Inferior parietal cortex (tissue), 1 donor: ENCODE results near the gene GSK3B.
A peak's percentile ranks its signal among the peaks of the same experiment; 100 is the strongest.
"Not testable (repeated sequence)": the region's sequence is repeated elsewhere in the genome, so short reads cannot be mapped to it uniquely, and the experiment has no call there.

Experiments
- DNase-seq: peaks from one replicate; pipeline ENCODE4 v3.0.0-alpha.2; 2016; ENCODE audit errors: extremely low spot score

Gene GSK3B

DNA sequence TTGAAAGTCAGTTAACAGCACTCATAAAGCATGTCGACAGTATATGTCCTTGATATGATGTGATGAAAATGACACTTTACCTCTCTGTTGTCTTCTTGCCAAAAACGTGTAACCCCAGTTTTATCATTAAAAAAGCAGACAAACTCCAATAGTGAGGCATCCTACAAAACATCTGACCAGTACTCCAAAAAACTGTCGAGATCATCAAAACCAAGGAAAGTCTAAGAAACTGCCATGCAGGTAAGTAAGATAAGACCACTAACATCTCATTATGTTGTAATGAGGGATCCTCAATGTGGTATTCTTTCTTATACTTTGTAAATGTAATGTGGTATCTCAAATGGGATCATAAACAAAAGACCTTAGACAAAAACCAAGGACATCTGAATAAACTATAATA lies 160.0 kb downstream of the GSK3B start:
- DNase-seq, result no peak

DNA sequence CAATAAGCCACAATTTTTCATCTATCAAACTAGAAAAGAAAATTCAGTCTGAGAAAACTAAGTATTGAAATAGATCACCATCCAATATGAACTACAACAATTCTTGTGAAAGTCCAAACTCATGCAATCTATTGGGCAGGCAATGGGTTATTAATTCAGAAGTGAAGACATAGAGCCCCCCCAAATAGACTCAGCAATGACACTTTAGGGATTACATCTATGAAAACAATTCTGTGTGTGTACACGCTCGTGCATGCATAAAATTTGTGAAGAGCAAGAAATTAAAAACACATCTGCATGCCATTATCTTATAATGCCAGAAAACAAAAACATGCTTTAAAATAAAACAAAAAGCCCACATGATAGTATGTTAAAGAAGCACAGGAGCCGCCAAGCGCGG lies 161.0 kb downstream of the GSK3B start:
- no peak for DNase-seq

DNA sequence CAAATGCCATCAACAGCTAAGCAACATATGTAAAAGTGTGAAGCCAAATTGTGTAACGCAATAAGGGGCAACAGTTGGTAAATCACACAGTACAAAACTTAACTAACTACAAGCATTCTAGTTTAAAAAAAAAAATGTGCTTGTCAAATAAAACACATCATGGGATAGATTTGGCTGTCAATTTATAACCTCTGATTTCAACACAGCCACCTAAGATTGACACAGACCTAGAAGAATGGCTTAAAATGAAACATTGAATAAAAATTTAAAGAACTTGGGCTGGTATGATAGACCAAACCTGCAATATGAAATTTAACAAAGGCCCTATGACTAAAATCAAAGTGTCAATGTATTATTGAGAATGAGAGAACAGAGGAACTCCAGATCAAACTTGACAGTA lies 164.0 kb downstream of the GSK3B start:
- no peak for DNase-seq

DNA sequence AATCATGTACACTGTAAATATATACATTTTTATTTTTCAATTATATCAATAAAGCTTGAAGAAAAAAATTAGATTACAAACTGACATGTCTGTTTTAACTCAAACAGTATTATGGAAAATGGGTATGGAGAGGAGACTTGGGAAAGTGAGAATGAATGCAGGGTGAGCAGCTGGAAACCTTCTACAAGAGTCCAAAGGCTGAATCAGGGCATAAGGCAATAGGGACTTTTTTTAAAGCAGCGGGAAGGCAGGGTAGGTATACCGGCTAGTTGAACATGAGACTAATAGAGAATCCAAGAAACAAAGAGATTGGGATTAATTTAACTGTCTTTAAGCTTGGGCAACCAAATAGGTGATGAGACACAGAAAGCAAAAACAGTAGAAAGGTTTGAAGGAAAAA lies 167.1 kb downstream of the GSK3B start:
- no peak for DNase-seq

DNA sequence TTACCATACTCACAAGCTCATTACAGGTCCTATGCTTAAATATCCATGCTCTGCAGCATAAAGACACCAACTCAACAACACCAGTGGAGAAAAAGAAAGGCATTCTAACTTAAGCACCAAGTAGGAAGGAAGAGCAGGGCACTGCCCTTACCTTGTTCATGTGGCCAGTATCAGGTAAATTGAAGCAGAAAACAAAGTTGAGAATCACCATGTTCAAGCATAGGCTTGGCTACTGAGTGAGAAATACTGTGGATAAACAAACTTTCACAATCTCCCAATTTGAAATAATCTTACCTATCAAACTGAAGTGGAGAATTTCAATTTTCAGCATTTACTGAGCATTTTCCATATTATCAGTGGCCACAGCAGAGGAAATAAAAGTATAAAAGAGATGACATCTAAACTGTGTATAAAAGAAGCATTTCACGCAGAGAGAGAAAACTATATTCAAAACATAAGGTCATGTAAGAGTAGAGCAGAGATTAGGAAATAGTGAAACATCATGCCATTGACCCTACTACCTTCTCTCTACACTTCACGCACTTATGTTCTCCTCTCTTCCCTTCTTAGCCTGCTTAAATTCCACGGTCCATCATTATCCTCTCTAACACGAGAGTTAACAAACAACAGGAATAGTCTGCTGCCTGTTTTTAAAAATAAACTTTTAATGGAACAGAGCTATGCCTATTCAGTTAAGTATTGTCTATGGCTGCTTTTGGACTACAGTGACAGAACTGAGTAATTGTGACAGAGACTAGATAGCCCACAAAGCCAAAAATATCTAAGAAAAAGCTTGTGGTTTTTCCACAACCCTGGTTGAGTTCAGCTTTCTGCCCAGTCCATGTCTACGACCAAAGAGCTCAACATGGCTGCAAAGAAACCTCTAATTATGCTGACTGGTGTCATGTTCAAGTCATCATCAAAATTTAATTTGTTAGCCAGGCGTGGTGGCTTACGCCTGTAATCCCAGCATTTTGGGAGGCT lies 169.8 kb downstream of the GSK3B start:
- DNase-seq, result no peak

DNA sequence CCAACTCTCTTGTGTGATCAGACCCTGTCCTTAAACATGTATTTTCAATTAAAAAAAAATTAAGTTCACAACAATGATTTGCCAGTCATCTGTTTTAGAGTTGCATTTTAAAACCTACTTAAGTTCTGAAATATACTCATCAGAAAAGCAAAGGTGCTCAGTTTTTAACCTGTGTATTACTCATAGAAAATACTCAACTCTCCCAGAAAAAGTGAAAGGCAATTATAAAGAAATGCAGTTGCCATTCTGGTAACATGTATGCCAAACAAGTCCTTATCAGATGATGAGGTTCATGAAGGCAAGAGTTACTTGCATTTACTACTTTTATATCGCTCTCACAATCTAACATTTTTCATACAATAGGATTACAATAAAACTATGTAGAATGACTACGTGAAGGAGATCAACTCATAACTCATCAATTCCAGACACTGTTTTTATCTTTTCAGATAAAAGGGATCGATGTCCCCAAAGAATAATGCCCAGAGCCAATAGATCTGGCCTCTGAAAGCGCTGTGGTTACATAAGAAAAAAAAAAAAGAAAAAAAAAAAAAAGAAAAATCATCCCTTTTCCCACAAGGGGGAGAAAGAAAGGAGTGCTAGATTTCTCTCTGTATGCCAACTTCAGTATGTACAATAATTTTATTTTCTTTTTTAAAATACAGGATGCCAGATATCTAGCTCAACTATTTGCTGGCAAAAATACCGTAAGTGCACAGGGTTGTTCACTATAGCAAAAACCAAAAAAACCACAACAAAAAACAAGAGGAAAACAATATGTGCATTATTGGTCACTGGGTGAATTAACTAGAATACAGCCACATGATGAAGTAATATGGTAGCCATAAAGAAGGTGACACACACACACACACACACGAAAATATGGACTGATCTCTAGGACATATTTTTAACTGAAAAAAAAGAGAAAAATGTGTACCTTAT lies 175.0 kb downstream of the GSK3B start:
- DNase-seq, result no peak

DNA sequence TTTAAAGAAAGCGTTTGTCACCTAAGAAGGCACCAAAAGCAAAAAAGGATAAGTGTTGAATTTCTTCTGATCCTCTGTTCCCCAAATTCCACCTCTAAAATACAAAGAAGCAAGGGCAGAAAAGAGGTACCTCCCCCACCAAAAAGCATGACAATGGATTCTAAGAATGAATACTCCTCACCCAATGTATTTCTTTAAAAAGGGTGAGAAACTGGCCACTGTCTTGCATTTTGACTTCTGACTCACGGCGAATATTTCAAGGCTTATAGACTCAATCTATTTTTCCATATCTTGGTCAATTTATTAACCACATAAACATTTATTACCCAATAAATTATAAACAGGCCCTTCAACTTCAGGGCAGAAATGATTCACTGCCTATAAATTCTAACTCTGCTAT lies 181.2 kb downstream of the GSK3B start:
- no peak for DNase-seq

DNA sequence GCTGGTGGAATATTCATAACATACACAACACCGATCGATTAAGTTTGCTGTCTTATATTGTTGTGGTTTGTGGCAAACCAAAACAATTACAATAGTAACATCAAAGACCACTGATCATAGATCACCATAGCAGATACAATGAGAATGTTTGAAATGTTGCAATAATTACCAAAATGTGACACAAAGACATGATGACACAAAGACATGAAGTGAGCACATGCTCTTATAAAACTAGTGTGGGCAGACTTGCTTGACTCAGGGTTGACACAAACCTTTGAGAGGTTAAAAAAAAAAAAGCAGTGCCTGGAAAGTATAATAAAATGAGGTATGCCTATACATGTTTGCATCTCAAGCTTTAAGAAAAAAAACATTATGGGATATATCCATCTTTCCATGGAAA lies 182.0 kb downstream of the GSK3B start:
- no peak for DNase-seq

DNA sequence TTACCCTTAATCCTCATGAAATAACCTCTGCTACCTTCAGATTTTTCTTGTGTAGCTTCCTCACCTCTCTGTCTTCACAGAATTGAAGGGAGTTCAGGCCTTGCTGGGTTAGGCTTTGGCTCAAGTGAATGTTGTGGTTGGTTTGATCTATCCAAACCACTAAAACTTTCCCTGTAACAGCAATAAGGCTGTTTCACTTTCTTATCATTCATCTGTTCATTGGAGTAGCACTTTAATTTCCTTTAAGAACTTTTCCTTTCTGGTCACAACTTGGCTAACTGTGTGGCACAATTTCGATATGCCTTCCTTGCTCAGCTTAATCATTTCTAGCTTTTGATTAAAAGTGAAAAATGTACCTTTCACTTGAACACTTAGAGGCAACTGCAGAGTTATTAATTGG lies 182.5 kb downstream of the GSK3B start:
- DNase-seq, result no peak

DNA sequence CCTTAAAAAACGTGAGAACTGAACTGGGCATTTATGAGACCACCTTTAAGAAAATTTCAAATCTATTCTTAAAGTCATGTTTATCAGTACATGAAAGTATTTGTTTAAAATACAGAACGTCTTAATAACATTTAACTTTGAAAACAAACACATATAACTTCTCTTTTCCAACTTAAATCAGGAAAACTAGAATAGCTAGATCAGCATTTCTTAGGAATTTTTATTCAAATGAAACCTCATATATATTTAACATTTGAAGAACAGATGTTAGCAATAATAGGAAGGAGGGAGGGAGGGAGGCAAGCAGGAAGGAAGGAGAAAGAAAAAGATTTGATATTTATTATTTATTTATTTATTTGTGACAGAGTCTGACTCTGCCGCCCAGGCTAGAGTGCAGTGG lies 192.2 kb downstream of the GSK3B start:
- DNase-seq, result no peak

DNA sequence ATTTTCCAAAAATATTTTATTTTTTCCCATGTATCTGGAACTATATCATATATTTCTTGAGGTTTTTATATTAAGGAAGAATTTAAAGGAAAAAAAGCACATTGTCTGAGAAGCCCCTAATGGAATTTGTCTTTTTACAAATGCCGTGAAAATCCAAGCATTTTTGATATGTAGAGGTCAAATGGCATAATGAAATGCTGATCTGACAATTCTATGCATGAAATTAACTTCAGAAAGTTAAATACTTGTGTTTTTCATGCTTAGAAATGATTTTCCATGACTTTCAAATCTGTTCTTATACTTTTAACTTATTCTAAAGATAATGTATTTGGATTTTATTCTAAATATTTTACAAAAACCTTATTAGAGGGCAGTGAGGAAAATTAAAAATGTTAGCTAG lies 193.1 kb downstream of the GSK3B start:
- no peak for DNase-seq

DNA sequence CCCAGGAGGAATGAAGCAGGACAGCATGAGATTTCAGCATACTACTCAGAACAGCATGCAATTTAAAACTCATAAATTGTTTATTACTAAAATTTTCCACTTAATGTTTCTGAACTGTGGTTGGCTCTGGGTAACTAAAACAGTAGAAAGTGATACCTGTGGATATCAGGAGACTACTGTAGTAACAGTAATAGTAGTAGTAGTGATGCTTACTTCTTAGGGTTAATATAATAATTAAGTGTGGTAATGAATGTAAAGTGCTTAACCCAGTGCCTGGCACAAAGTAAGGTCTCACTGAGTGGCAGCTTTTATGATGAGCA lies 195.1 kb downstream of the GSK3B start:
- no peak for DNase-seq

DNA sequence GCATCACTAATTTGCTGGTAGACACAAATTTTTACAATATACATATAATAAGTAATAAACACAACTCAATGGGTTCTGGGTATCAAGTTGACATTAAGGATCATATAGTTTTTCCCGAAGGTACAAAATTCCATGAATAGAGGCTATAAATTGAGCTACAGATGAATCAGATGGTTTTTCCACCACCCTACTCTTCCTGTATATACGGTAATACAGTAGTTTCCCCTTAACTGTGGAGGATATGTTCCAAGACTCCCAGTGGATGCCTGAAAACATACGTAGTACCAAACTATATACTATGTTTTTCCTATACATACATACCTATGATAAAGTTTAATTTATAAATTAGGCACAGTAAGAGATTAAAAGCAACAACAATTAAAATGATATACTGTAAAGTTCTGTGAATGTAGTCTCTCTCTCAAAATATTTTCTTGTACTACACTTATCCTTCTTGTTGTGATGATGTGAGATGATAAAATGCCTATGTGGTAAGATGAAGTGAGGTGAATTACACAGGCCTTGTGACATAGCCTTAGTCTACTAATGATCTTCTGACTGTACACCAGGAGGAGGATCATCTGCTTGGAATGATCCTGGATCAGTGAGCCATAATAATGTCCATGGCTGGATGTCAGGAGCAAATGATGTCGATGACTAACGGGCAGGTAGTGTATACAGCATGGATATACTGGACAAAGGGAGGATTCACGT lies 195.6 kb downstream of the GSK3B start:
- DNase-seq, result no peak

DNA sequence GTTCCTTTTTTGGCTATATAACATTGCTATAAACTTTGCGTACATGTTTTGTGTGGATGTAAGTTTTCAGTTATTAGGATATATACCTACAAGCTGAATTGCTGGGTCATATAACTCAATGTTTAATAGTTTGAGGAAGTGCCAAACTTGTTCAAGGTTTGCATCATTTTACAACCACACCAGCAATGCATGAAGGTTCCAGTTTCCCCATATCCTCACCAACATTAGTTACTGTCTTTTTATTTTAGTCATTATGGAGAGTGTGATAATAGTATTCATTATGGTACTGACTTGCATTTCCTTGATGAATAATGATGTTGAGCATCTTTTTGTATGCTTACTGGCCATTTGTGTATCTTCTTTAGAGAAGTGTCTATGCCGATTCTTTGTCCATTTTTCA lies 200.1 kb downstream of the GSK3B start:
- no peak for DNase-seq

DNA sequence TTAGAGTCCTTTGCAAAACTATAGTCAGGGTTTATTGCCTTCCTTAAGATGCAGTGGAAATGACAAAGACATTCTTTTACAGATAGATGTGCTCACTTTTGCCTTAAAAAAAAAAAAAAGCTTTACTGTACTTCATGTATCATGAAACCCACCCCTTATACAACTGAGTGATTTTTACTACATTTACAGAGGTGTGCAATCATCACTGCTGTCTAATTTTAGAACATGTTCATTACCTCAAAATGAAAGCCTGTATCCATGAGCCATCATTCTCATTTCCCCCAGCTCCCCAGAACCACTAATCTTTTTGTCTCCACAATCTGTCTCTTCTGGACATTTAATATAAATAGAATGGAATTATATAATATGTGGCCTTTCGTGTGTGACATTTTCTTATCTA lies 200.5 kb downstream of the GSK3B start:
- DNase-seq, result no peak

DNA sequence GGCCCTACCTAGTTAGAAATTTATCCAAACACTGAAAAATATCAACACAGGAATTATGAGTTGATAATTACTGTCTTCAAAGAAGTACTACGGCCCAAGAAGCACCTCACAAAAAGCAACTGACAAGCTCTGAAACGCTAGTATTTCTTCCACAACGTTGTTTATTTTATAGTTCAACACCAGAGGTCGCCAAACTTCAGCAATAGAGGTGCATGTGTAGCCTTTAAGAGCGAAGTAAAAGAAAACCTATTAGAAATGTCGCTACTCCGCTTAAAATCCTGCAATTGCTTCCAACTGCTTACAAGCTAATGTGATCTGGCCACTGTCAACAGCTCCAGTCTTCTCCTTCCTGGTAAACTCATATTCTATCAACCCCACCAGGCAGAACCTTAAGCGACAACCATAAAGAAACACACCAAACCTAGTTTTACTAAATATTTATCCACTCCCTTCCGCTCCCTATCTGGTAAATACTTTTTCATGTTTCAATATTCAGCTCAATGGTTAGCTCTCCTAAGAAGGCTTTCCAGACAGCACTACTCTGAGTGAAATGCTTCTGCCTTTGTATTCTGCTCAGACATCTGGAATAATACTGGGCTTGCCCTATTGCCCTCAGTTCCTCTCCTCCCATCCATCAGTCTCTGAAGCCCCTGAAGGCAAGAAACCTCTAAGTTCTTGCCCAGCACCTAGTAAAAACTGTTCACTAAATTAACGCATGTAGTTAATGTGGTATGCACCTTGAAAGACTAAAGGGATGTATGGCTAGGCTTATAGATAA lies 202.1 kb downstream of the GSK3B start:
- DNase-seq, result peak; percentile 89

DNA sequence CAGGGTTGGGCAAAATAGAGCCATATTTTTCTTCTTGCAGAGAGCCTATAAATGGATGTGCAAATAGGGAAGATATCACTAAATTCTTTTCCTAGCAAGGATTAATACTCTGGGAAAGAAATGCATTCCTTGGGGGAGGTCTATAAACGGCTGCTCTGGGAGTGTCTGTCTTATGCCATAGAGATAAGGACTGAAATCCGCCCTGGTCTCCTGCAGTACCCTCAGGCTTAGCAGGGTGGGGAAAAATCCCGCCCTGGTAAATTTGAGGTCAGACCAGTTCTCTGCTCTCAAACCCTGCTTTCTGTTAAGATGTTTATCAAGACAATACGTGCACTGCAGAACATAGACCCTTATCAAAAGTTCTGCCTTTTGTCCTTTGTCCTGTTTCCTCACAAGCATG lies 205.6 kb downstream of the GSK3B start:
- DNase-seq, result not testable (repeated sequence)

DNA sequence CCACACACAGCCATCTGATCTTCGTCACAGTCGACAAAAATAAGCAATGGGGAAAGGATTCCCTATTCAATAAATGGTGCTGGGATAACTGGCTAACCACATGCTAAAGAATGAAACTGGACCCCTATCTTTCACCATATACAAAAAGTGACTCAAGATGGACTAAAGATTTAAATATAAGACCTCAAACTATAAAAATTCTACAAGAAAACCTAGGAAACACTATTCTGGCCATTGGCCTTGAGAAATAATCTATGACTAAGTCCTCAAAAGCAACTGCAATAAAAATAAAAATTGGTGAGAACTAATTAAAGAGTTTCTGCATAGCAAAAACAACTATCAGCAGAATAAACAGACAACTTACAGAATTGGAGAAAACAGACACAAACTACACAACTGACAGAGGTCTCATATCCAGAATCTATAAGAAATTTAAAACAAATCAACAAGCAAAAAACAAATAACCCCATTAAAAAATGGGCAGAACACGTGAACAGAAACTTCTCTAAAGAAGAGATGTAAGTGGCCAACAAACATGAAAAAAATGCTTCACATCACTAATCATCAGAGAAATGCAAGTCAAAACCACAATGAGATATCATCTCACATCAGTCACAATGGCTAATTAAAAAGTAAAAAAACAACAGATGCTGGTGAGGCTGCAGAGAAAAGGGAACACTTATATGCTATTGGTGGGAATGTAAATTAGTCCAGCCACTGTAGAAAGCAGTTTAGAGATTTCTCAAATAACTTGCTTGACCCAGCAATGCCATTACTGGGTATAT lies 208.3 kb downstream of the GSK3B start:
- no peak for DNase-seq

DNA sequence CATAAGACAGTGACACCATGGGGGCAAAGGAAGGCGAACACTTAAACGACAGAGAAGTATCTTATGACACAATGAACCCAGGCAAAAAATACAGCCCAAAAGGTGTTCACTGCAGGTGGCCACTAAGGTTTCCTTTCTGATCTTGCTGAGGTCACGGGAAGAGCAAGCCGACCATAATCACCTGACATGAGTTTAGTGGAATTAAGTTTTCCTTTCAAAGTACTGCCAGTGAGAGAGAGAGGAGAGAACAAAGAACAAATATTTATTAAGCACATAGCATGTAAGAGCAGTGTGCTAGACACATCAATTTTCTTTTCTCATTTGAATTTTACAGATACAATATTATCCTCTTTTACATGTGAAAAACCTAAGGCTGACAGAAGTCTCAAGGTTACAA lies 210.1 kb downstream of the GSK3B start:
- no peak for DNase-seq

DNA sequence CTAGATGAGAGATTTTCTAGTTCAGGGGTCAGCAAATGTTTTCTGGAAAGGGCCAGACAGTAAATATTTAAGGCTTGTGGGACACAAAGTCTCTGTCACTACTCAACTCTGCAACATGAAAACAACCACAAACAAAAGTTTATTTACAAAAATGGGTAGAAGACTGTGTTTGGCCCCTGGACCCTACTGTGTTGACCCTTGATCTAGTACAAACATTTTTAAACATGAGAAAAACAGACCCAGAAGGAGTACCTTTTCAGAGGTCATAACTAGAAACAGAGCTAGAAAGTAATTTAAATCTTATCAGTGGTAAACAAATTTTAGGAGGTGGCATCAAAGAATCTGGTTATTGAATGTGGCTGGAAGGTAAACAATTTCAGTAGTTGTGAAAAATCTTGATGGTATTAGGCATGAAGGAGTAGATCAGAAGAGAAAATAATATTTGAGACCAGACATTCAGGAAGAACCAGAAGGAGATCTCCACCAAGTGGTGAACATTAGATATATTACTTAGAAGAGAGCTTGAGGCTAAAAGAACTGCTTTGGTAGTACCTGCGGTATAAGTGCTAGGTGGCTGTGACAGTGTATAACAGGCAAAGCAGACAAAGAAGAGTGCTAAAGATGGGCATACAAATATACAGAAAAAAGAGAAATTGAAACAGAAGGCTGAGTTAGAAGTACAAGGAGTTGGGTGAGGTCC lies 210.6 kb downstream of the GSK3B start:
- no peak for DNase-seq
